Stimulated activated memory B cell treated with anti-CD40 and anti-IgM and Interleukin-4, amounts not matched to agents 10 μg/mL and 1 μg/mL and 100 μg/mL, for 72 hours (primary cell): ENCODE data around the gene GPR152.

Experiments used
- ATAC-seq: fragments of 150-1000 bp; cut with Tn5 transposase; 2 replicates; pipeline ENCODE4 v1.10.0; 2021
- H3K27ac Mint-ChIP-seq: one replicate; pipeline ENCODE4 v1.8.0; 2022; ENCODE audit warnings: mild to moderate bottlenecking, mixed read lengths
- H3K27me3 Mint-ChIP-seq: one replicate; pipeline ENCODE4 v1.8.0; 2022; ENCODE audit warnings: mixed read lengths
- H3K36me3 Mint-ChIP-seq: one replicate; pipeline ENCODE4 v1.8.0; 2022; ENCODE audit warnings: mixed read lengths
- H3K4me1 Mint-ChIP-seq: one replicate; pipeline ENCODE4 v1.8.0; 2022; ENCODE audit warnings: mixed read lengths
- H3K4me3 Mint-ChIP-seq: one replicate; pipeline ENCODE4 v1.8.0; 2022; ENCODE audit warnings: mild to moderate bottlenecking, moderate library complexity, mixed read lengths
- H3K9me3 Mint-ChIP-seq: one replicate; pipeline ENCODE4 v1.8.0; 2022; ENCODE audit warnings: mixed read lengths

Gene GPR152

DNA sequence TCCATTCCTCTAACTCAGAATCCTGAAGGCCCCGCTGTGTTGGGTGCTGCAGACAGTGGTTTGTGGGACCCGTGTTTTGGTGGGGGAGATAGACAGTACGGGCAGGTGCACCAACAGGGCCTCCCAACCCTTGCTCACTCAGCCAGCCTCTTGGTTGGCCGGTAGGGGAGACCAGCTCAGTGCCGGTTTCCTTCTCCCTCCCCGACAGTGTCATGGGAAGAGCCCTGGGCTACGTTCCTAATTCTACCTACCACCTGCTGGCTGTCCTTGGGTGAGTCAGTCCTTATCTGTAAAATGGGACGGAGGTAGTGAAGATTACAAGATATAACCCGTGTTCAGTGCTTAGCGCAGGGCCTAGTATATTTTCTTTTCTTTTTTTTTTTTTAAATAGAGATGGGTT, 10.7 kb upstream of the GPR152 start:
- H3K27me3 Mint-ChIP-seq, result no peaks in the 10 kb centered on the region
- H3K4me3 Mint-ChIP-seq, result no peak overlapping the region
- no peak overlapping the region for H3K27ac Mint-ChIP-seq

DNA sequence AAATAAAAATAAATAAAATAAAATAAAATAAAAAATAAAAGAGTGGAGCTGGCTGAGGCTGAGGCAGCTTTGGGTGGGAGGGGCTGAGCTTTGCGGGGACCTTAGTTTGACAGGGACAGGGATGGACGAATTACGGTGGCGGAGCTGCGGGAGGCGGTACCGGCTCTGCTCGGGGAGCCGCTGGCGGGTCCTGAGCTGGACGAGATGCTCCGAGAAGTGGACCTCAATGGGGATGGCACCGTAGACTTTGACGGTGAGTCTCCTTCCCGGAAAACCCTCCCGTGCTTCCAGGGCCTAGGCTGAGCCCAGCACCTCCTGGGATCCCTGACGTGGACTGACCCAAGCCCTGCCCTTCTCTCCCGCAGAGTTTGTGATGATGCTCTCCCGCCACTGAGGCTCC, 5.7 kb upstream of the GPR152 start:
- Mint-ChIP-seq H3K27ac (peak overlapping the region; percentile 91), H3K36me3 (no peaks in the 10 kb centered on the region), H3K4me1 (peaks cover 65% of the 10 kb centered on the region), H3K27me3 (no peaks in the 10 kb centered on the region), H3K9me3 (no peaks in the 10 kb centered on the region), H3K4me3 (no peak overlapping the region)
- no peak for ATAC-seq

More for the DNA sequence above, 10.7 kb upstream of the GPR152 start:
- peaks cover 81% of the 10 kb centered on the region for H3K4me1 Mint-ChIP-seq
- no peaks in the 10 kb centered on the region for H3K9me3 Mint-ChIP-seq
- no peak for ATAC-seq
- peaks cover 7% of the 10 kb centered on the region for H3K36me3 Mint-ChIP-seq

DNA sequence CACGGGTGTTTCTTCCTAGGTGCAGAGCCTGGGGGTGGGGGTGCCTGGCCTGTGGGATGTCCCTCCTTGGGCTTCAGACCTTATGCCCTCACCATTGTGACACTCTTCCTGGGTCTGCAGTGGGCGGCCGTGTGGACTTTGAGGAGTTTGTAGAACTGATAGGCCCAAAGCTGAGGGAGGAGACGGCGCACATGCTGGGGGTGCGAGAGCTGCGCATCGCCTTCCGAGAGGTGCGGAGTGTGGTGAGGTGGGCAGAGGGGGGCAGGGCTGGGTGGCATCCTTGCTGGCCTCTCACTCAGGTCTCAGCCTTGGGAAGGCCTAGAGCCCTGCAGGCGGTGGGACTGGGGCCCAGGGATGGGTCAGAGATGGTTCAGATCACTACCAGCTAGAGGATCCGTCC, 4.9 kb upstream of the GPR152 start:
- Mint-ChIP-seq H3K27me3 (no peaks in the 10 kb centered on the region), H3K4me1 (peaks cover 59% of the 10 kb centered on the region), H3K4me3 (no peak overlapping the region), H3K27ac (peak overlapping the region; percentile 91), H3K36me3 (no peaks in the 10 kb centered on the region), H3K9me3 (no peaks in the 10 kb centered on the region)
- ATAC-seq, result no peak

DNA sequence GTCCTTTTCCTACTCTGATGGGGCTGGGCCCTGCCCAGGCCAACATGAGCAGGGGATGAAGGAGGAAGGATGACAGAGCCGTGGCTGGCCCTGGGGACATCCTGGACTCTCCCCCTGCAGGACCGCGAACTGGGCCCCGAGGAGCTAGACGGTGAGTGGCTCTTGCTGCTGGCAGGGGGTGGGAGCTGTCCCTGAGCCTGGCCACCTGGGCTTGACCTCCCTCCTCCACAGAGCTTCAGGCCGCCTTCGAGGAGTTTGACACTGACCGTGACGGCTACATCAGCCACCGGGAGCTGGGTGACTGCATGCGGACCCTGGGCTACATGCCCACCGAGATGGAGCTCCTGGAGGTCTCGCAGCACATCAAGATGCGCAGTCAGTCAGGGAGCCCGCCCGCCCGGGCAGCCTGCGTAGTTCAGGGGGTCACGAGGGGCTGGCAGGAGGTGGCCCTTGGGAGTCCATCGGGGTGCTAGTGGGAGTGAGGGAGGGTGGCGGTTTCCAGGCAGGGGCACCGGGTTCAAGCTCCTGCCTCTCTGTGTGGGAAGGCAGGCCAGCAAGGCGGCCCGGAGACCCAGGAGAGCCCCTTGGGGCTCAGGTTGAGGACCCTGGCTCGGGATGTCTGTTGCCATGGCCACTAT, 3.7 kb upstream of the GPR152 start:
- Mint-ChIP-seq H3K4me3 (no peak overlapping the region), H3K27me3 (no peaks in the 10 kb centered on the region), H3K9me3 (no peaks in the 10 kb centered on the region), H3K4me1 (peaks cover 67% of the 10 kb centered on the region), H3K27ac (peak overlapping the region; percentile 91), H3K36me3 (no peaks in the 10 kb centered on the region)
- ATAC-seq, result no peak

DNA sequence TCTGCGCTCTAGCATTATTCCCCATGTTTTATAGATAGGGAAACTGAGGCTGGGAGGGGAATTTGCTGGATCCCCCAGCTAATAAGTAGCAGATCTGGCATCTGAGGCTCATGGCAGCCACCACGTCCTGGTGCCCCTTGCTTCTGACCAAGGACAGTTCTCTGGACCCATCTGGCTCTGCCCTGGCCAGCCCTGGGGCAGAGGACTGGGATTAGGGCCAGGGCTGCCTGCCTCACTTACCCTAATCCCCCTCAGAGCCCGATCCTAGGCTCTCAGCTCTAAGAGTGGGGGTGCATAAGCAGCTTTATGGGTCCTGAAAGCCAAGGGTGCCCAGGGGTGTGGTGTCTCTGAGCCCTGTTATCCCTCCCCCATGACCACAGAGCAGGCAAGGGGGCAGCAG, 2.5 kb upstream of the GPR152 start, which contains the start of gene CABP4:
Gene CABP4 (plus strand): TSS at position 301 of the 400 bp plus-strand sequence. CDS start 70 bp downstream, at position 371.
- no peaks in the 10 kb centered on the region for H3K36me3 Mint-ChIP-seq
- H3K27ac Mint-ChIP-seq, result peak within 1 kb of the TSS; percentile 62
- no peak for ATAC-seq
- H3K4me1 Mint-ChIP-seq, result peaks cover 66% of the 10 kb centered on the region
- H3K9me3 Mint-ChIP-seq, result no peaks in the 10 kb centered on the region
- no peaks in the 10 kb centered on the region for H3K27me3 Mint-ChIP-seq
- H3K4me3 Mint-ChIP-seq, result no peak within 1 kb of the TSS

DNA sequence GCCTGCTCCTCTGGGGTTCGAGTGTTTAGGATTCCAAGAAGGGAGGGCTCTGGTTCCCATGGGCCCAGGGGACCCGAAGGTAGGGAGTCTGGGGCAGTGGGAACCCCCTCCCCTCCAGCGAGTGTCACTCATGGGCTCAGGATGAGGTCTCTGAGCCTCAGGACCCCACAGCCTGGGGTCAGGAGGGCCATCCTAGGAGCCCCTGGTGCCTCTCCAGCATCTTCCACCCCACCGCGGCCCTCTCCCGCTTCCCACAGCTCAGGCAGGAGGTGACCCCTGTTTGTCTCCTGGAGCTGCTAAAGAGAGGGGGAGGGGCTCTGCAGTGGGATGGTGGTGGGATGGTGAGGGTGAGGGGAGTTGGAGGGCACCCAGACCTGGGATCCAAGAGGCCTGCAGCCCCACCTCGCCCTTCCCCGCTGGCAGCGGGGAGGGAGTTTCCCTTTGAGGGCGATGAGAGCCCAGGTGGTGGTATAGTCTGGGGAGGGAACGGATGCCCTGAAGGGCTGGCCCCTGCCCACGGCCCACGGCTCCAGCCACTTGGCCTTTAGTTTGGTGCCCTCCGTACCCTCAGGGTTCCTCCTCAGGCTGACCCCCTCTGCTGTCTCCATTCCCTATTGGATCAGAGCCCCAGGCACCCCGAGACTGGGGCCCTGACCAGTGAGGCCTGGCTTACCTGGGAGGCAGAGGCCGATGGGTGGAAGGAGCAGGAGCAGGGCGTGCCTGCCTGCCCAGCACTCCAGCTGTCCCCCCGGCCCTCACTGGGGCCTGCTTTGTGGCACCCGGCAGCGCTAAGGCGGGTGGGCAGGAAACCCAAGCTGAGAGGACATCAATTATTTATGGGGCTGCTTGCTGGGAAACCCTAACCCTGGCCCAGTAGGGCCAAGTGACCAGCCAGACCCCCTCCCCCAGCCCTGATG, 1.5 kb upstream of the GPR152 start:
- Mint-ChIP-seq H3K27ac (peak overlapping the region; percentile 62), H3K9me3 (no peaks in the 10 kb centered on the region), H3K27me3 (no peaks in the 10 kb centered on the region), H3K36me3 (no peaks in the 10 kb centered on the region), H3K4me1 (peaks cover 66% of the 10 kb centered on the region), H3K4me3 (no peak overlapping the region)
- ATAC-seq, result peak; percentile 22

DNA sequence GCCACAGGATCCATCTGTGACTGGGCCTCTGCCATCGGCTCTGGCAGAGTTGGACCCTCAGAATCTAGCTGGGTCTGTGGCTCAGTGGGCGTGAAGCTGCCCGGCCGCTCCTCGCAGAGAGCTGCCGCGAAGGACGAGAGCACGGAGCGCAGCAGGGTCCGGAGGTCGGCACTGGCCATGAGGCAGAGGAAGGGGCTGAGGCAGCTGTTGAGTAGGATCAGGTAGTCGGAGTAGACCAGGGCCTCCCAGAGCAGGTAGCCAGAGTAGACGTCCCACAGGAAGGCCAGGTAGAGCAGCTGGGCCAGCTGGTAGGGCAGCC, 912 bp downstream of the GPR152 start:
- H3K27ac Mint-ChIP-seq, result peak overlapping the region; percentile 80
- H3K4me1 Mint-ChIP-seq, result peaks cover 64% of the 10 kb centered on the region
- H3K9me3 Mint-ChIP-seq, result no peaks in the 10 kb centered on the region
- H3K4me3 Mint-ChIP-seq, result no peak overlapping the region
- no peaks in the 10 kb centered on the region for H3K27me3 Mint-ChIP-seq
- H3K36me3 Mint-ChIP-seq, result no peaks in the 10 kb centered on the region
- no peak for ATAC-seq

DNA sequence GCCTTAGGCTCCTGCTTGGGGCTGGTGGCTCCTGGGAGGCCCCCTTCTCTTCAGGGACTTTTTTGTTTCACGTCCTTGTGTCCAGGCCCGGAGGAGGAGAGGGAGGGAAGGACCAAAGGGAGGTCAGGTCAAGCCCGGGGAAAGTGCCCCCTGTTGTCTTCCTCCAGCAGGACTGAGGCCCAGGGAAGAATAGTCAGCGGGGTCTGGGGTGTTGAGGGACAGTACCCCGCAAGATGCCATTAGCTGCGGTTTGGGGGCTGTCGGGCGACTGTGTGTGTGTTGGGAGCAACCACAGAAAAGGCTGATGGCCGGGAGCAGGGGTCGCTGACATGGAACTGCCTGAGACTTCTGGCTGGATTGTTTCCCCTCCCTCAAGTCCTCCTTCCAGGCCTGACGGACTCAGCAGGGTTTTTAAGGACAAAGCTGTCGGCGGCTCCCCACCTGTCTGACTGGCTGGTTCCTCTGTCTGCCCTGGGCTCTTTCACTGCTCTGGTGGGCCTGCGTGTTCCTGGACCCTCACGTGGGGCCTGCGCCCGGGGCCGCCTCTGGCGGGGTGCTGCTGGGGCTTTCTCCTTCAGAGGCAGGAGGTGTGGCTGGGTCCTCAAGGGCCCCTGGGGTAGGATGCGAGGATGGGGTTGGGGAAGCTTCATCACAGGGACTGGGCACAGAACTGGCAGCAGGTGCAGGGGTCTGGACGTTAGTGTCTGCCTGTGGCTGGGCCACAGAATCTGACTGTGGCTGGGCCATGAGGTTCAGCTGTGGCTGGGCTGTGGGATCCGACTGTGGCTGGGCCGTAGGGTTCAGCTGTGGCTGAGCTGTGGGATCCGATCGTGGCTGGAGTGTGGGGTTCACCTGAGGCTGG, 1.5 kb downstream of the GPR152 start:
- Mint-ChIP-seq H3K4me3 (no peak overlapping the region), H3K36me3 (no peaks in the 10 kb centered on the region), H3K27me3 (no peaks in the 10 kb centered on the region), H3K27ac (peak overlapping the region; percentile 80), H3K9me3 (no peaks in the 10 kb centered on the region), H3K4me1 (peaks cover 67% of the 10 kb centered on the region)
- ATAC-seq, result no peak

DNA sequence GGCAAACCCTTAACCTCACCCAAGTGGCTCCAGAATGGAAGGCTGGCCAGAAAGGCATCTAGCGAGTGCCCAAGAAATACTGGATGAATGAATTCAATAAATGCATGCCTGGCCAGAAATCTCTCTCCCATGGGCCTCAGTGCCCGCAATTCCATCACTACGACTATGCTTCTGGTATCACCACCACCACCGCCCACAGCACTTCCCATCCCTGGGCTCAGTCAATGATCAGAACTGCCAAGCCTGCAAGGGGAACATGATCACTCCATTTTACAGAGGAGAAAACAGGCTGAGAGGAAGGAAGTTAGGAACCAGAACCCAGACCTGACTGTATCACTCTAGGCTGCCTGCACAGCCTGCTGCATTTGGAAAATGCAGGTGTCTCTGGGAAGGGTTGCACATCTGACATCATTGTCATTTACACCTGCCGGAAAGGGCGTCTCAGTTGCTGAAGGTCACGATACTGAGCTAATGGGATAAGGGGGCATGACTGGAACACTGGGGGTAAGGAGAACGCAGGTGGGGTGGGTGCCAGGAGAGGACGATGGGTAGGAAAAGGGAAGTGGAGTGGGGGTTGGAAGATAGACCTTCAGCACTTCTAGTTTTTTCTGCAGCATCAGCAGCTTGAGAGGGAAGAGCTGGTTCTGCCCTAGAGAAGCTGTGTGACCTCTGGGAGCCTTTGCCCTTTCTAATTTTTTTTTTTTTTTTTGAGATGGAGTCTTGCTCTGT, 3.2 kb downstream of the GPR152 start:
- H3K27me3 Mint-ChIP-seq, result no peaks in the 10 kb centered on the region
- H3K4me3 Mint-ChIP-seq, result peak overlapping the region; percentile 3
- ATAC-seq, result no peak
- peaks cover 74% of the 10 kb centered on the region for H3K4me1 Mint-ChIP-seq
- no peaks in the 10 kb centered on the region for H3K36me3 Mint-ChIP-seq
- no peaks in the 10 kb centered on the region for H3K9me3 Mint-ChIP-seq
- peak overlapping the region; percentile 26 for H3K27ac Mint-ChIP-seq

DNA sequence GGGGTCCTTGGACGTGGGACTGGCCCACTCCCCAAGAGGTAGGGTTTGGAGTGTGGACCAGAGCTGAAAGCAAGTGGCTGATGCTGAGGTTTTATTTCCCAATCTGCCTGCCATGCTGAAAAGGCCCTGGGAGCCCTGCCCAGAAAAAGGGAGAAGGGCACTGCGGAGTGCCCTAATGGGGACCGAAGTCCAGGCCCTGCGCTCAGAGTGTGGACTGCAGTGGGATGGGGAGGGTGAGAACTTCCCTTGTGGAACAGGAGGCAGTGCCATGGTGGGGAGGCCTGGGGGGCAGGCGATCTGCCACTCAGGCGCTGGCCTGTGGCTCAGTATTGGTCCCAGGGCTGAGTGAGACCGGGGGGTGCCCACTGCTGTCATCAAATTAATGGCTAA, 4.3 kb downstream of the GPR152 start:
- no peaks in the 10 kb centered on the region for H3K27me3 Mint-ChIP-seq
- H3K4me1 Mint-ChIP-seq, result peaks cover 78% of the 10 kb centered on the region
- H3K27ac Mint-ChIP-seq, result peak overlapping the region; percentile 97

DNA sequence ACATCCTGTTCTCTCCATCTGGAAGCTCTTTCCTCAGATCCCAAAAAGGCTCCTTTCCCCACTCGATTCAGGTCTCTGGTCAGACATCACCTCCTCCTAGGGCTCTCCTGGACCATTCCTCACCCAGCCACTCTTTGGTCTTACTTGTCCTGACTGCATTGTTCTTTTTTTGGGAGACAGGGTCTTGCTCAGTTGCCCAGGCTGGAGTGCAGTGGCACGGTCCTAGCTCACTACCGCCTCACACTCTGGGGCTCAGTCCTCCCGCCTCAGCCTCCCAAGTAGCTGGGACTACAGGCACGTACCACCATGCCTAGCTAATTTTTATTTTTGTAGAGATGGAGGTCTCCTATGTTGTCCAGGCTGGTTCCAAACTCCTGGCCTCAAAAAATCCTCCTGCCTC, 7.0 kb downstream of the GPR152 start:
- Mint-ChIP-seq H3K36me3 (no peaks in the 10 kb centered on the region), H3K27me3 (no peaks in the 10 kb centered on the region), H3K27ac (peak overlapping the region; percentile 97), H3K4me1 (peaks cover 88% of the 10 kb centered on the region), H3K4me3 (peak overlapping the region; percentile 80), H3K9me3 (no peaks in the 10 kb centered on the region)
- no peak for ATAC-seq

More for the DNA sequence above, 4.3 kb downstream of the GPR152 start:
- H3K36me3 Mint-ChIP-seq, result no peaks in the 10 kb centered on the region
- H3K4me3 Mint-ChIP-seq, result peak overlapping the region; percentile 10
- no peak for ATAC-seq
- no peaks in the 10 kb centered on the region for H3K9me3 Mint-ChIP-seq

DNA sequence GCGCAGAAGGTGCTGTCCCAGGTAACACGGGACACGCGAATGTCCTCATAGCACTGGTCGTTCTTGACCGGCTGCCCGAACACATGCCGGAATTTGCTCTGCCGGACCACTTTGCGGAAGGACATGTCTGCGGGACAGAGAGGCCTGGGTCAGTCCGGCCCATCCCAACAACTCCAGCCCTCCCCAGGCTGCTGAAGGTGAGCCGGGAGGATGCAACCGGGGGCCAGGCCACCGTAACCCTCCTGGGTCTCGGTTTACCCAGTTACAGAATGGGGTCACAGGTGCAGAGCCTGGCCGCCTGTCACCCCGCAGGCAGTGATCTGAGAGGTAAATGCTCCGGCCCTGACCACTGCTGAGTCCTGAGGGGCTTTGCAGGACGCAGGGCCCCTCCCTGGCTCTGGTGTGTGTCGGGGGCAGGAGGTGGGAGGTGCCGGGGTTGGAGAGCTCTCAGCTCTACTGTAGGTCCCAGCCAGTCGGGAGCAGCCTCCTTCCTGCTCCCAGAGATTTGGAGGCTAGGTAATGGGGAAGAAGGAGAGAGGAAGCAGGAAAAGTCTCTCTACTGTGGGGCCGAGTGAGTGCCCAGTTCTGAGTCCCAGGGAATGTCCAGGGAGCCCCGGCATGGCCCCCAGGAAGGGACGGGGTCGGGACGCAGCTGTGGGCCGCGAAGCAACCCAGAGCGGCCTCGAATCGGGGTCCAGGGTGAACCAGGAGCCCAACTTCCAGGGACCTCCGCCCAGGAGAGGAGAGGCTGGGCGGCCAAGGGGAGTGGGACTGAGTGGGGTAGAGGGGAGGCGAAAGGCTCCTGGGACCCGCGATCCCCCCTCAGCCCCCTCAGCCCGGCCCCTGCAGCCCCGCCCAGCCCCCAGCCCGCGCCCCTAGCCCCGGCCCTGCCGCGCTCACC, 9.8 kb downstream of the GPR152 start:
- ATAC-seq, result peak; percentile 1
- Mint-ChIP-seq H3K36me3 (peaks cover 12% of the 10 kb centered on the region), H3K4me1 (peaks cover 91% of the 10 kb centered on the region), H3K27me3 (no peaks in the 10 kb centered on the region), H3K9me3 (no peaks in the 10 kb centered on the region), H3K27ac (peak overlapping the region; percentile 97), H3K4me3 (peak overlapping the region; percentile 79)

DNA sequence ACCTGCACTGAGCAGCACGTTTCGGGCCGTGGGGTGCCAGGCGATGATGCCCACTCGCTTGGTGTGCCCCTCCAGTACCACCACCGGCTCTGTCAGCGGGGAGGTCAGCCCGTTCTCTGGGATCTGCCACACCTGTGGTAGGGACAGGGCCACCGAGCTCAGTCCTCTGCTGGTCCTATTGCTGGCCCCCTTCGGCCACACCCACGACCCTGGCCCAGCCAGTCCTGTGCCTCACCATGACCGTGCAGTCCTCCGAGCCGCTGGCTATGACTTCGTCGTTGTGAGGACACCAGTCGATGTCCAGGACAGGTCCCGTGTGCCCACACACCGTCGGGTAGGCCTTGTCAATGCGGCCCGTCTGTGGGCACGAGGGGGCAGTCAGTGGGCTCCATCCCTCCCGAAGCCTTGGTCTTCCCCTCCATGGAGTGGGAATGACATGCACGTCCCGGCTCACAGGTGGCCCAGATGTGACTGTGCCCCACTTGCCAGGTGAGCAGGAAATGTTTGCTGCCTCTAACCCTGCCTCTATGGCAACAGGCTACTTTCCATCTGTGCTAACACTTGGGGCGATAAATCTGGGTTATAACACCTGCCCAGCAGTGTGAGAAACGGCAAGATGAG, 10.7 kb downstream of the GPR152 start:
- Mint-ChIP-seq H3K4me1 (peaks cover 84% of the 10 kb centered on the region), H3K36me3 (peaks cover 19% of the 10 kb centered on the region), H3K4me3 (peak overlapping the region; percentile 15), H3K27ac (peak overlapping the region; percentile 97), H3K9me3 (no peaks in the 10 kb centered on the region), H3K27me3 (no peaks in the 10 kb centered on the region)
- ATAC-seq, result no peak
